GM20000 (cell line): Measurements from ENCODE around the gene TMIGD2.
"Not testable (repeated sequence)": the region's sequence is repeated elsewhere in the genome, so short reads cannot be mapped to it uniquely, and the experiment has no call there.

Experiments
- DNase-seq: peaks from one replicate; pipeline ENCODE4 v3.0.0; 2012; ENCODE audit warnings: low spot score
- CTCF ChIP-seq: IDR thresholded peaks from 2 replicates; pipeline ENCODE4 v1.5.1; 2012; ENCODE audit warnings: mild to moderate bottlenecking, control low read depth; ENCODE audit errors: extremely low read depth, missing control alignments

Gene TMIGD2

GRCh38 chr19:4329858-4330257, 27.7 kb upstream of the TMIGD2 start:
- DNase-seq: no peak
- no peak for TF ChIP-seq CTCF

GRCh38 chr19:4328991-4329681, 26.9 kb upstream of the TMIGD2 start:
- DNase-seq: not testable (repeated sequence)

- DNase-seq: peak; percentile 97
- TF ChIP-seq CTCF: no peak
Measured at GRCh38 chr19:4328243-4328990, 26.2 kb upstream of the TMIGD2 start.

DNA sequence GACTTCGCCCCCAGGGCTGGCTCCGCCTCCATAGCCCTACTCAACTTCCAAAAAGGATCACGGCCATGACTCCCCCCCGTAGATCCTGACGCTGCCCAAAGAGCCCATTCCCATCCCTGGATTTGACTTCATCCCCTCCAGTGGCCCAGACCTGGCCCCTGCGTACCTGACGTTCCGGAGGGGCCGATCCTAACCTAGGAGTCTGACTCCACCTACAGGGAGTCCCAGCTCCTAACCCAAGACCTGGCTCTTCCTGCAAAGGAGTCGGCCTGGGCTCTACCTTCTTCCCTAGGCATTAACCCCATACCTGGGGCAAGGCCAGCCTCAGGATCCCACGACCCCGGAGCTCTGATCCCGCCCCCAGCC, 25.7 kb upstream of the TMIGD2 start:
- DNase-seq: no peak
- no peak for TF ChIP-seq CTCF

DNA sequence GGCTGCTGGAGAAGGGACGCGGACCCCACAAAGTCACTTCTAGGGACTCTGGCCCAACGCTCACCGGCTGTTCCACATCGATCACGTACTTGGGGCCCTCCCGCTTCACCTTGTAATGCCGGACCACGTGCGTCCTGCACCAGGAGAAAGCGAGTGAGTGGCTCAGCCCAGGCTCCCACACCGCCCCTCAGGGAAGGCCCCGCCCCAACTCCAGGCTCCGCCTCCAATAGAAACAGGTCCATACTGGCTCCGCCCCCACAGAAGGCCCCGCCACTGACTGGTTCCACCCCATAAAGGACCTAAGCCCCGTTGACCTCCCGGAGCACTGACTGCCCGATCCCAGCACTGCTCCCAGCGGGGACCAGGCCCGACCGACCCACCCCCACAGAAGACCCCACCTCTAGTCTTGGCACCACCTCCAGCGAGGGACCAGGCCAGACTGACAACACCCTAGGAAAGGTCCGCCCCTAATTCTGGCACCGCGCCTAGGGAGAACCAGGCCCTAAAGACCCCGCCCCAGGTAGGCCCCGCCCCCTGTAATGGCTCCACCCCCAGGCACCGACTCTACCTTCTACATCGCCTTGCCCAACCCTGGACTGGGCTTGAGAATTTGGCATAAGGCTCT, 25.2 kb upstream of the TMIGD2 start:
- TF ChIP-seq CTCF: no peak
- peak; percentile 71 for DNase-seq

GRCh38 chr19:4326837-4327251, 24.7 kb upstream of the TMIGD2 start:
- DNase-seq: no peak
- no peak for TF ChIP-seq CTCF

- no peak for TF ChIP-seq CTCF
Measured at GRCh38 chr19:4326215-4326836, 24.1 kb upstream of the TMIGD2 start.

More at GRCh38 chr19:4326215-4326836, 24.1 kb upstream of the TMIGD2 start:
- DNase-seq: no peak
